Measurements from ENCODE around the gene GPR15.

Gene GPR15

DNA sequence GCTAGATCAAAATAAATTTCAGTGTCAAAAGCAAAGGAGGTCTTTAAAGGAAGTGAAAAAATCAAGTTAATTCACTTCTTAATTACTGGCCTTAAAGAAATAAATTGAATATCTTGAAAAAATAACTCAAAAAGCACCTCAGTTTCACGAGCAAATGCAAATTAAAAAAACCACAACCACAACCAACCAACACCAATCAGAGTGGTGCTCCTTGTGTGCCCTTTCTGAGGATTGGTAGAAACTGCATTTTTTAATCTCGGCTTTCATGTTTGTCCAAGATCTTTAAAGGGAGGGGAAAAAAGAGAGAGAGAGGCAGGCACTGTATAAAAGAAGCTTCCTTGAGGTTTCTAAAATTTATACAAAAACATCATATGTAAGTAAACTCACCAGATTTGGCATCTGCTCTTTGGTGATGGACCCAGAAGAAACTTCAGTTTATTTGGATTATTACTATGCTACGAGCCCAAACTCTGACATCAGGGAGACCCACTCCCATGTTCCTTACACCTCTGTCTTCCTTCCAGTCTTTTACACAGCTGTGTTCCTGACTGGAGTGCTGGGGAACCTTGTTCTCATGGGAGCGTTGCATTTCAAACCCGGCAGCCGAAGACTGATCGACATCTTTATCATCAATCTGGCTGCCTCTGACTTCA is at the start of gene GPR15:
Gene GPR15 (plus strand): TSS at position 357 of the 653 bp plus-strand sequence. CDS start 56 bp downstream, at position 413.
- no peak for DNase-seq

DNA sequence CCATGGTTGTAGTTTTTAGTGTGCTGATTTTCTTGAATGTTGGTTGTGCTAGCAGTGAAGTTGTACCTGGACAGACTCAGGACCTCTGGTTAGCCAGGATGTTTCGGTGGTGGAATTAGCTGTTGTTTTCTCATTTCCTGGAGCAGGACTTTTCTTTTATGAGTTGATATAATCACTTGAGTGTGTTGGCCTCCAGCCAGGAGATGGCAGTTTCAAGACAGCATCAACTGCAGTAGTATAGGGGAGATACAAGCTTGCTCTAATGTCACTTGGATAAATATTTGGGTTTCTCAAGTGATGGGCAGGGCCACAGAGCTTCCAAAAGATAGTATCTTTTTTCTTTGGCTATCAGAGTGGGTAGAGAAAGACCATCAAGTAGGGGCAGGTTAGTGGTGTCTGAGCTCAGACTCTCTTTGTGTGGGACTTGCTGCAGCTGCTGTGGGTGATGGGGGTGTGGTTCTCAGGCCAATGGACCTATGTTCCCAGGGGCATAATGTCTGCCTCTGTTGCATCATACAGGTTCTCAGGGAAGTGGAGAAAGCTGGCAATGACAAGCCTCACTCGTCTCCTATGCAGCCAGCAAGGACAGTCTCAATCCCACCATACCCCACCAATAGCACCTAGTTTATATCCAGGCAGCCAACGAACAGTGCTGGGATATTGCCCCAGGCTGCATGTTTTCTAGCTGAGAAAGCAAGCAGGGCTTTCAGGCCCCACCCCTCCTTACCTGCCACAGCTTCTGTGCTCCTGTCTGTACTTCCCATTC is 48.9 kb upstream of the GPR15 start:
- DNase-seq, result no peak

DNA sequence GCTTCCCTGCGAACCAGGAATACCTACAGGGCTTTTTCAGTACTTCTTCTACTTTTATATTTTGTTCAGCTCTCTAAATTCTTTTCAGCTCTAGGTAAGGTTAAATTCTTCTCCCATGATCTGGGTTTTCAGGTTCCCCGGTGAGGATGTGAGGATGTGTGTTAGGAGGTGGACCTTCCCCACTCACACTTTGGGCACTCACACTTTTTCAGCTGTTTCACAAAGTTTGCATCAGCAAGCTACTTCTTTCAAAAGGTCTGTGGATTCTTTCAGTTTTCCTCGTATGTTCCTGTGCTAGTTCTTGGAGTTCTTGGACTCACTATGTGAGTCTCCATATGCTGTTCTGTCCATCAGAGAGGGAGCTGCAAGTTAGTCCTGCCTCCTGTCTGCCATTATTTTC is 48.2 kb upstream of the GPR15 start:
- no peak for DNase-seq

DNA sequence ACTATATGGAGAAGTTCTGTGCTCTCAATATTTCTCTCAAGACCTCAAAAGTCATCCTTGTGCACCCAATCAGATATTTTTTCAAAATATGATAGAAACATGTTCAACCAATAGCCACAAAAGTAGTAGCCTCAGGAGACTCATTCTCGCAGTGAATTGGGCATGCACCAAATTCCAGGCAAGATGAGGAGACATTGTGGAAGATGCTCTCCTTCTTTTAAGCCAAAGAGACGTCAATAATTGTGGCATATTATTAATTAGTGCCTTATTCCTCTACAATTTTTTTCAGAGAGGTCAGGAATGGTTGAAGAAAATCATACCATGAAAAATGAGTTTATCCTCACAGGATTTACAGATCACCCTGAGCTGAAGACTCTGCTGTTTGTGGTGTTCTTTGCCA is 34.4 kb upstream of the GPR15 start, which contains the start of gene OR5K2:
Gene OR5K2 (plus strand): TSS at position 301 of the 400 bp plus-strand sequence. CDS start 0 bp downstream, at position 301.
- DNase-seq, result no peak

DNA sequence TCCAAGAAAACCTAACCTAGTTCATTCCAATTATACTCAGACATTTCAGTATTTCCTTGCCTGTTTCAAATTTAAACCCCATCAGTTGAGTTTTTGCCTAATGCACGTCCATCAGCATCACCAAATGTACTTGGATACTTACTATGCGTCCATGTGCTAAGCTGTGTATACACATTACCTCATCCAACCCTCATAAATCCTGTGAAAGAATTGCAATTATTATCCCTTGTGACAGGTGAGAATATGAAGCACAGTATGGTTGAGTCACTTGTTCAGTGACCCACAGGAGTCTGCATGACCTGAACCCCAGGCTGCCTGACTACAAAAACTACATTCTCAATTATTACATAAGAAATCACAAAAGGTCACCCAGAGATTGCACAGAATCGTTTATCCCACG is 31.8 kb upstream of the GPR15 start:
- DNase-seq, result no peak

DNA sequence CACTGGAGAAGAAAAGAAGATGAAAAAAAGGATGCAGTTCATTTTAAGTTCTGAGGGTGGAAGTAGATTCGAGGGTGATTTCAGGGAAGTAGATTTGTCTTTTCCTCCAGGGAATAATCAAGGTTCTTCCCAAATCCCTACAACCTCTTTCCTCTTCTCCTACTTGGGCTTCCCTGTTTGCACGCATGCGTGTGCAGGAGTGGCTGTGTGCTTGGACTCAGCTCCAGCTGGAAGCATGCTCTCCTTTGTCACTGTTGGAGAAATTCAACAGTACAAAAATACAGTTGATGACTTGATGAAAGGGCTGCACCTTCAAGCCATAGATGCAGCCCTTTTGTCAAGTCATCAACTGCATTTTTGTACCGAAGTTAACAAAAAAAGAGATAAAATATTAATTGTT is 30.5 kb upstream of the GPR15 start:
- no peak for DNase-seq

DNA sequence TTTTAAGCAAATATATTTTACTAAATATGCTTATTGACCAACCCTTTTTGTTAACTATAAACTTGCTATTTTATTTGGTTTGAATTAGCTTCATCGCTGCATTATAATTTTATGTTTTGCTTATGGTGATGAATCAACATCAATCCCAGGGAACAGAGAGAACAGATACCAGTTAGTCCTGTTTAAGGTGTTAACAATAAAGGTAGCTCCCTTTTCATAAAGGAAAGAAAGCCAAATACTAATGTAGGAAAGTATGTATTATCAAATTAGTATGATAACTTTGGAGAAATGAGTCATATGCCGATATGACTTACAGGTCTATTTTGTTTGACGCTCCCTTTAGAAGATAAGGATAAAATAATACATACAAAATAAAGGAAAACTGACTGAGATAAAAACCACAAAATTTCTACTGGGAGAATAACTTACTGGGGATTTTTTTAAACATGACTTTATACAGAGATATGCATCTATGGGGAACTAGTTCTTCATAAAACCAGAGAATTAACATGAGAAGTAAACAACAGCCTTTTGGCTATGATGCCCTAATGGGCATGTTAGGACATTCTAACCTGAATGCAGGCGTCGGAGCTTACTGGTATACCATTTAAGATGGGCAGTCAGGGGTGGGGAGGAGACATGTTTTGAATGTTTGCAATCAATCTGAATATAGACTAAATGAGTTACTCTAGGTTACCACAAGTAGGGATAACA is 29.8 kb upstream of the GPR15 start:
- no peak for DNase-seq

DNA sequence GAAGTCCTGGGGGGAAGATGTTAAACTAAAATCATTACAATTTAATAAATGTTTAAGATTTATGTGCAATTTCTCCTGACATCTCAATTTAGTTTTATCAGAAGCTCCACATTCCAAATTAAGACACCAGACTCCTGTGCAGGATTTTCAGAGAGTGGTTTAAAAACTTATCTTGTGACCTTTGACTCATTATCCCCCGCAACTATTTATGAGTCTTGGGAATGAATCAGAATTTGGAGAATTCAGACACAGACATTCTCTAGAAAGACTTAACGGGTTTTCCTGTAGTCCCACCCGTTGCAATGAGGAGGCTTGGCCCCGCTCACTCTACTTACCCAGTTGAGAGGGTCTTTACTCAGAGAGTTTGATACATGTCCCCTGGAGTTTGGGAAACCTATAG is 27.2 kb upstream of the GPR15 start:
- no peak for DNase-seq

DNA sequence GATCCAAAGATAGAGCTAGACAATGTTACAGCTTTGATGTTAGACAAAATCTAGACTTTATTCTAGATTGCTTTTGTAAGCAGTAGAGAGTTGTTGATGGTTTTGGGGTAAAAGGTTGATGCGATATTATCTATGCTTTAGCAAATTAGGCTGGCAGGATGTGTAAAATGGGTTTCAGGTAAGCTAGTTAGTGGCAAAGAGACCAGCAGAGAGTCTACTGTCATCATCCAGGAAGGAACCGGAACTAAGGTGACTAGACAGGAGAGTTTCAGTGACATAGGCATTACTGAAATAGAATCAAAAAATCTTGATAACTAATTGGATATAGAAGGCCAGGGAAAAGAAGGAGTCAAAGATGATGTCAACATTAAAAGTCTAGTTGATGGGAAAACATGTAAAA is 23.2 kb upstream of the GPR15 start:
- DNase-seq, result no peak

DNA sequence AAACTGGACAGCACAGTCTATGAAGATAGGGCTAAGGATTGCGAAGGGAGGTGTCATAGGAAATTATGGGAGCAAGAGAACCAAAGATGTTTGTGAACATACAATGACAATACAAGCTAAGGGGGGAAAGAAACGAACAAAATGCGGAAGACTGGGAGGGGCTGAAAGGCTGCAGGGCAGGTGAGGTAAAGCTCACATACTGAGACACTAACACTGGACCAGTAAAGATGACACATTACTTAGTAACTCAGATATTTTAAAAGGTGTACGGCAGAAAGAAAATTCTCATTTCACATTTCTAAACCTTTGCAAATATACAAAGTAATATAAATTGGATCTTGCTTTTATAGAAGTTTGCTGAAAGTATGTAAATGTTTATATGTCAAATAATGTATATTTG is 19.2 kb upstream of the GPR15 start:
- no peak for DNase-seq

DNA sequence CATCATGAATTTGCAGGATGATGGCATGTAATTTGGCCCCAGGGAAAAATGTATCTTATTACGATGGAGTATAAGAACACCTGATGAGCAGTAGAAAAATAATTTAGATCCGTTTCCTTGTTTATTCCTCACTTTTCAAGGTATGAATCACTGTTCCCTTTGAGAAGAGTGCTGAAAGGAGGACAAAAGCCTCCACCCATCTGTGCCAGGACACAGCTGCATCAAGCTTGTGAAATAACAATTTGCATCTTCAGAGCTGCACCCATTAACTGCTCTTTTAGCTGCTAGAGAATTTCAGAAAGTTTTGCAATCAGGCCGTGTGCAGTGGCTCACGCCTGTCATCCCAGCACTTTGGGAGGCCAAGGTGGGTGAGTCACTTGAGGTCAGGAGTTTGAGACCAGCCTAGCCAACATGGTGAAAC is 18.7 kb upstream of the GPR15 start:
- peak; percentile 4 to 18 for DNase-seq

DNA sequence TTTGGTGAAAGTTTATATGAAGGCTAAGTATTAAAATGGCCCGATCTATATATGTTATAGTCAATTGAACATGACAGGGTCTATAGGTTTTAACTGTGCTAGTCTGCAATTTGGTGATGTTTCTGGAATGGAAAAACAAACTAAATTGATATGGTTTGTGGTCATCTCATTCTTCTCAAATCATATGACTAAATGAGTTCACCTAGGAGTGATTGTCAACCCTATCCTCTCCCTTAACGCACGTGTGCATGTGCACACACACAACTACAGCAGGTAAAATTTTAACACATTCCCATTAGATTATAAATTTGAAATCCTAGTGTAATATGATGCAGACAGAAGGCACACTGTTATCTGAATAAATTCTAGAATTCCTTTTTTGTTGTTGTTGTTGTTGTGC is 18.0 kb upstream of the GPR15 start:
- DNase-seq, result no peak

DNA sequence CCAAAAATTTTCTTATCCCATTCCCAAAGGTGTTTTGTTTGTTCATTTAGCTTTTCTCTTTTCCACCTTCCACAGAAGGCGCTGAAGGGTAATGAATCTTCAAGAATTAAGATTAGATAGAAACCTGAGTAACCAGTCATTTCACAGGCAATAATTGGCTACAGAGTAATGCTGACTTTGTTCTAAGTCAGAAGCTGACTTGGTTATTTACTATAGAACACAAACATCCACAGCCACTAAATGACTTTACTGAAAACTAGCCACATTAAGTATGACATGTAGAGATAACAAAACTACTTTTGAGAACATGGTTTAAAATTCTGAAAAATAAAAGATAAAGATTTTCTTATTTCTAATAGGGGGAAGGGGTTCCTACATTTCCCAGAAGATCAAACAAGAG is 16.8 kb upstream of the GPR15 start:
- DNase-seq, result no peak

DNA sequence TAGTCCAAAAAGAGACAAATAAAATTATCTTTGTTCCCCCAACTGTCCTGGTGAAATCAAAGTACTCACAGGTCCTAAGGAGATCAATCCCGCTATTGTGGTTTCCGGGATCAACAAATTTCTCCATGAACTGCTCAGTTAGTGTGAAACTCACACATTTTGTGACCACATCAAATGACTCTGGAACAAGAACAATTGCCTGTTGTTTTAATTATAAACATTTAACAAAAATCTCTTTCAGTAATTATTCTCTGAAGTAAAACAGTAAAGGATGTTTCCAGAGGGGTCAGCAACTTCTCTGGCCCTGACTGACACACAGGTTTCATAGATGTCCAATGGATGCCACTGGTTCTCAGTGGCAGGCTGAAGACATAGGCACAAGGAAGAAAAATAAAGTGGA is 13.0 kb upstream of the GPR15 start:
- no peak for DNase-seq

DNA sequence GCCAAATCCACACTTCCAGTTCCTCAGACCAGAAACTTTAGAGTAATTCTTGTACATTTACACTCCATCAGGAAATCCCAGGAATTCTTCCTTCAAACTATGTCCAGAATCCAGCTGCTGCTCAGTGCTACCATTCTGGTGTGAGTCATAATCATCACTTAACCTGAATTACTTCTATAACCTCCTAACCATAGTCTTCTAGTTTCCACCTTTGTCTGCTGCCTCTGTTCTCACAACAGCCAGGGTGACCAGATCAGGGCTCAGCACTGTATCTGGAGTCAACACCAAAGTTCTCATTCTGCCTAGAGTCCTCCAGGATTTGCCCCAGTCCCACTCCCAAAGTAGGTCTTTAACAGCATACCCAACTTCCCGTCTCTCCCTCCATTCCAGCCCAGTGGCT is 12.4 kb upstream of the GPR15 start:
- no peak for DNase-seq

DNA sequence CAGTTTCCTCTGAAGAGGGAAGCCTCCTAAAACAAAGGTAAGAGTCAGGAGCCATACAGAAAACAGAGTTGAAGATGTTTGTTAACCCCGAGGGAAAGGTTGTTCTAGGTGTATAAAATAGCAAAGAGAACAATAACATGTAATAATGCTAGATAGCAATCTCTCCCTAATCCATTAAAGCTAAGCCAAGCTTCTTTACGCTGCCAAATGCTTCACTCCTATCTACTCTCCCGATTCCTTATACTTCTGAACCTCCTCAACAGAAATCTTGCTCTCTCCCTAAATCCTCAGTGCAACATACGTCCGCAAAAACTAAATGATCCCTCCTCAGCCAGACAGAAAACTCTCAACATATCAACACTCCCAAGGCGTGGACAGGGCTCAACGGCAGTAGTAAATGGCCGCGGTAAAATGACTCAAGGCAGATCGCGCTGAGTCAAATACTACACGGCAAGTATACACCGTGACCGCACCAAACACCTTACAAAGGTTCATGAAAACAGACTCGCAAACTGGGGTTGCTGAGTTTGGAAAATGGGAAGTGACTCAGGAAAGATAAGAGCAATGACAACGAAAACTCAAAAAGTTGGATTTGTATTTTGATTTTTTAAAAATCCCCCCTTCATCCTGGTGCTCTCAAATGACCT is 9.8 kb upstream of the GPR15 start:
- DNase-seq, result peak; percentile 16

DNA sequence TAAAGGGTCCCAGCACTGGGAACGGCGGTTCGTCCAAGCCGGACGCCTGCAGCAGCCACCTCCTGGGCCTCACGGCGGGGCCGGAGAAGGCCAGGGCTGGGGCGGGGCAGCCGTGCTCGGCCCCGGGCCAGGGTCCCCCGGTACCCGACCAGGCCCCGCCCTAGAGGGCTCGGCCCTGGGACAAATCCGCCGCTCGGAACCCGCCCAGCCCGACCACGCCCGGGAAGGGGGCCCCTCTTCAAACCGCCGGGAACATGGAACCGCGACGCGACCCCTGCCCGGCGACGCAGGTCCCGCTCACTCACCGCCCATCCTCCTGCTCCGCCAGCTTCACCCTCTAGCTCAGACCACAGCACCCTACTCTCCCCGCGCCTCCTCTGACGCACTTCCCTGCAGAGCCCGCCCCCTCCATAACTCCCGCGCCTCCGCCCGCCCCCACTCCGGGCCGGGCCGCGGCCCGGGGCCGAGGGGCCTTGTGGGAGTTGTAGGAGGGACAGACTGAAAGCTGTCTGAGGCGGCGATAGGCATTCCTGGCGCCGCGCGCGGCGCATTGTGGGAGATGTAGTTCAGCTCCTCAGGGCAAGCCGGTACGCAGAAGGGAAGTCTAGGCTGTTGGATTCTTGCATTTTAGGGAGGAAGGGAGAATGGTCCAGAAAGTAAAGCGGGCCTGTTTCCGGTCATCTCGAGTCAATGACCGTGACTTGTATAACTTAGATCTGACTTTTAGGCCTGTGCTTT is 9.1 kb upstream of the GPR15 start, which contains the start of gene CLDND1:
Gene CLDND1 (minus strand): TSS at position 359 of the 738 bp plus-strand sequence. CDS start 1,478 bp downstream, outside the sequence.
- peak; percentile 96 to 97 for DNase-seq

DNA sequence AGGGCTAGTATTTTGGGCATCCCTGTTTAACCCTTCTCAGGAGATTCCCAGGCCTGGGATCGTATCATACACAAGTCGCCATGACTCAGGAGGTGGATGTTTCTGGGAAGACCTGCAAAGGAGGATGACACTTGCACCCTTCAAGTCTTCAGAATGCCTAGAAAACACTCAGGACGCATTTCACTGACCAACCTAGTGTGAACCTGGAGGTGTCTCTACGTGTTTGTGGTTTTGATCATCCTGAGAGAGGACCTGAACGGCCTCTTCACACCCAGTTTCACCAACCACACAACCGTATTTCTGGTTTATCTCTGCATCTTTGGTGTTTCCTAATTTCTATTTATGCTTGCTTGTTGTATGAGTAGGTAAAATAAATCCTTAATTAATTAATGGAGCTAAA is 6.3 kb upstream of the GPR15 start:
- DNase-seq, result no peak

DNA sequence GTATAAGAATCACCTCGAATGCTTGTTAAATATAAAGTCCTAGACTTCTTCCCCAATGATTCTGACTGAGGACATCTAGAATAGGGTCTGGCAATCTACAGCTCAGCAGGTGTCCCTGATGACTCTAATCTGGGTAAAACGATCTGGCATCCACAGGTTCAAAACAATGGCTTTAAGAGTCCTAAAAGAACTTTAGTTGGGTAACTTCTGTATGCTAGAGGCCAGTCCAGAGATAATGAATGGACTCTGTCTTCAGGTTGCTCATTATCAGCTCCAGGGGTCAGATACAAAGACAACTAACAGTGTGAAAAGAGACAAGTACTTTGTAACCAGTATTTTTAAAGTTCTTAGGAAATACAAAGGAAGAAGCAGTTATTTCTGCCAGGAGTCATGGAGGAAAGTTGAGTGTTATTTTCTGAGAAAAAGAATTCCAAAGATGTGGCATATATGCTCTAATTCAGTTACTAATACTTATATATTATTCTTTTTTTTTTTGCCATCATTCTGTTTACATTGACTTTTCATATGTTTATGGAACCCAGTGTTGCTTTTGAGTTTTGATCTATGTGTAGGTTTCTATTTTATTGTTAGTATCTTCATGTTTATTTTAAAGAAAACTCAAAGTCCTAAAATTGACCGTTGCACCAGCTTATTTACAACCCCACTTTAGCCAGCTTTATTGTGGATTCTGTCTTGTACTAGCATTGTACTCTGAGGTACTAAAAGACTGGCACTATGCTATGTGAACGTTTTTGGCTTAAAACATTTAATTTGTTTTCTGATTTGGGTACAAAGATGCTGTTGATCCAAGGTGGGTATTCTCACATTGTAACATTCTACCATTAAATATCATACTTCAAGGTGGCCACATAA is 3.1 kb upstream of the GPR15 start:
- no peak for DNase-seq

DNA sequence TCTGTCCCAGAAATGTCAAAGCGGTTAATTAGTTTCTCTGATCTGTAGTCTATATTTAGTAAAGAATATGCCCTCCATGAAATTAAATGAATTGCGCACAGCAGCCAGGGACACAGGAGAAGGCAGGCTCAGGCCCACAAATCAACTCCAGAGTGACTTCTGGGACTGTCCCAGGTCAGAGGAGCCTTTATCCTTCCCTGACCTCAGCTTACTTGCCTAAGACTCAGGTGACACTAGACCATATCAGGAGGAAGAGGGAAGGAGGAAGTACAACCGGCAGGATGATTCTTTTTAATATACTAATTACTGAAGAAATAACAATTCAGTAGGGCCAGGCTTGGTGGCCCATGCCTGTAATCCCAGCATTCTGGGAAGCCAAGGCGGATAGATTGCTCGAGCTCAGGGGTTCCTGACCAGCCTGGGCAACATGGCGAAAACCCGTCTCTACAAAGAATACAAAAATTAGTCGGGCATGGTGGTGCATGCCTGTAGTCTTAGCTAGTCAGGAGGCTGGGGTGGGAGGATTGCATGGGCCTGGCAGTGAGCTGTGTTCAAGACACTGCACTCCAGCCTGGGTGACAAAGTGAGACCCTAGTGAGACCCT is 1.8 kb upstream of the GPR15 start:
- DNase-seq, result peak in 1 of 2 donors; percentile 13

DNA sequence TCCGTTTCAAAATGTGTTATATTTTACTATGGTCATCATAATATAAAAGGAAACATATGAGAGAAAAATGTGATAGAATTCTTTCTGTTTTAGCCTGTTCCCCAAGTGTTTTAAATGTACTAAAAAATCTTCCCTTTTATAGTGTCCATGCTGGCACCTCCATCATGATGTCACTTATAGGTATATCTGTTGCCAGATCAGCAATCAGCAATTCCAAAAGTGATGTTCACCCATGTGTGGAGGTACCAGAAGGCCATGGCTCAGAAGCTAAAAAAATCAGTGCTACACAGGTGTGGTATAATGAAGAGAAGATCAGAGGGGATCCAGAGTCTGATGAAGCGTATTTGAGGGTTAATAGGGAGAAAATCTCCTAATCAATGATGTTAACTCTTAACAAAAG is 1.1 kb upstream of the GPR15 start:
- no peak for DNase-seq
